ENCODE data around the gene TMED6.

DNA sequence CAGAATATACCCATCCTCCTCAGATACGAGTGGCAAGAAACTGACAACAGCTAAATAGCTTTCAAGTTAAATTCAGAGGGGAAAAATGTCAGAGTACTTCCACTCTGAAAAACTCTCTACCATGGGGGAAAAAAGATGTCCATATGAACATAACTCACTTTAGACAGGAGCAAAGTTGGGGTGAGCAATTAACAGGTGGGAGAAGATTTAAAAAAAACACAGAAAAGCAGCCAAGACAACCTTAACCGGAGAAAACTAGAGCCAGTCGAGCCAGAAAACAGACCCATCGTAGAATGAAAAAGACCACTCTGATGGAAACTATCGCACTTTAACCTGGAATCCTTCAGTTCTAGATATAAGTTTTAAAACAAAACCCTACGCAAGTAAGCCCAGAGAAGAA is 33.4 kb upstream of the TMED6 start:
- TF ChIP-seq, protein P1, sequence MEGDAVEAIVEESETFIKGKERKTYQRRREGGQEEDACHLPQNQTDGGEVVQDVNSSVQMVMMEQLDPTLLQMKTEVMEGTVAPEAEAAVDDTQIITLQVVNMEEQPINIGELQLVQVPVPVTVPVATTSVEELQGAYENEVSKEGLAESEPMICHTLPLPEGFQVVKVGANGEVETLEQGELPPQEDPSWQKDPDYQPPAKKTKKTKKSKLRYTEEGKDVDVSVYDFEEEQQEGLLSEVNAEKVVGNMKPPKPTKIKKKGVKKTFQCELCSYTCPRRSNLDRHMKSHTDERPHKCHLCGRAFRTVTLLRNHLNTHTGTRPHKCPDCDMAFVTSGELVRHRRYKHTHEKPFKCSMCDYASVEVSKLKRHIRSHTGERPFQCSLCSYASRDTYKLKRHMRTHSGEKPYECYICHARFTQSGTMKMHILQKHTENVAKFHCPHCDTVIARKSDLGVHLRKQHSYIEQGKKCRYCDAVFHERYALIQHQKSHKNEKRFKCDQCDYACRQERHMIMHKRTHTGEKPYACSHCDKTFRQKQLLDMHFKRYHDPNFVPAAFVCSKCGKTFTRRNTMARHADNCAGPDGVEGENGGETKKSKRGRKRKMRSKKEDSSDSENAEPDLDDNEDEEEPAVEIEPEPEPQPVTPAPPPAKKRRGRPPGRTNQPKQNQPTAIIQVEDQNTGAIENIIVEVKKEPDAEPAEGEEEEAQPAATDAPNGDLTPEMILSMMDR (IDR thresholded peaks at IDR 0.05; ENCODE audit: insufficient read depth, low read length, poor library complexity, severe bottlenecking): no peak
- TF ChIP-seq EZH2phosphoT487 (conservative IDR thresholded peaks at IDR 0.05; ENCODE audit: low read length): no peak

Measured in SU-DHL-6 (cell line).